ENCODE results near the gene NEDD4L.

The NEDD4L gene

DNA sequence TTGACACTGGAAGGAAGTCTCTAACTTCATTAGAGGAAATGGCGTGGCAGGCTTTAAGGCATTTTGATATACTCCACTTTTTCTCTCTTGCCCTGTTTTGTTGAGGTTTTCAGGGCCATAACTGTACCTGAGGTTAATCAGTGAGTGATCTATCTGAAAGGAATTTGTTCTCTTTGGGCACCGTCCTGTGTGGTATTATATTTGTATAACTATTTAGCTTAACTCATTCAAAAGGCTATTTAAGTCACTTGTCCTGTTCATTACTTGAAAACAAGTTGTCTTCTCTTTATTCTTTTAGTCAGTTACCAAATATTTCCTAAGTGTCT is 180.4 kb downstream of the NEDD4L start:
- ChIA-PET CTCF (interaction anchor here (0.6 to 1.3 kb wide), 4 partner anchors 30 to 823 kb away, joined by 3 to 6 read pairs (median 3); no protein-coding TSS in a partner anchor), POLR2A (interaction anchor here (0.8 to 1.5 kb wide), 2 partner anchors 16 to 17 kb away, joined by 3 read pairs; no protein-coding TSS in a partner anchor)
- no peak for TF ChIP-seq ZNF776 (tag by site-specific recombination; IDR thresholded peaks at IDR 0.05; ENCODE audit: borderline replicate concordance)
- TF ChIP-seq ZFP69B (tag by site-specific recombination; IDR thresholded peaks at IDR 0.05): 0 out of 2 replicates have a peak, but pooled peaks have one; percentile 6
- Histone ChIP-seq H3K9me3 (ENCODE audit: control insufficient read depth, insufficient read depth, low read depth, low read length) (no peaks in the 10 kb centered on the region), H3K4me3 (ENCODE audit: low read depth, low read length) (peak overlapping the region; percentile 10; the same call in 1 of the 2 replicates), H3K4me1 (ENCODE audit: control insufficient read depth, insufficient read depth, low read length) (peaks cover 38% of the 10 kb centered on the region), H3K27ac (ENCODE audit: extremely low read depth, low read depth, low read length) (peak overlapping the region; percentile 80), H3K36me3 (ENCODE audit: control insufficient read depth in 2 of 2, insufficient read depth in 1 of 2, low read length in 2 of 2) (no peaks in the 10 kb centered on the region)

DNA sequence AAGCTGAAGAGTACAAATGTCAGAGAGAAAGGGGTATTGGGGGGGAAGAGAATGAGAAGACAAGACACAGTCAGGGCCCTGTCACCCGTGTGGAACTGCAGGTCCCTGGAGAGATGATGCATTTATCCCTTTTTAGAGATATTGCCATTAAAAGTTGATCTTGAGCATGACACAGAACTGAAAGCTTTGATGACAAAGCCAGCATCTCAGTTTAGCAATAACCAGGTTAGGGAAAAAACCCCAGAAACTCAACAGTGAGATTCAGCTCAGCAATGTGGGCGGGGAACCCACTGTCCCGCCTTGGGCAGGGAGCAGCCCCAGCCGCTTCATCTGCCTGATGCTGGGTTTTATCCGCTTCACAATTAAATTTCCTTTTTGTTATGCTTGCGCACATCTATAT is 181.1 kb downstream of the NEDD4L start:
- TF ChIP-seq ZNF426 (tag by site-specific recombination; IDR thresholded peaks at IDR 0.05): no peak
- TF ChIP-seq ZNF549 (tag by site-specific recombination; IDR thresholded peaks at IDR 0.05): no peak
- no peak for TF ChIP-seq ZNF121 (tag by site-specific recombination; IDR thresholded peaks at IDR 0.05)
- TF ChIP-seq, protein P1, sequence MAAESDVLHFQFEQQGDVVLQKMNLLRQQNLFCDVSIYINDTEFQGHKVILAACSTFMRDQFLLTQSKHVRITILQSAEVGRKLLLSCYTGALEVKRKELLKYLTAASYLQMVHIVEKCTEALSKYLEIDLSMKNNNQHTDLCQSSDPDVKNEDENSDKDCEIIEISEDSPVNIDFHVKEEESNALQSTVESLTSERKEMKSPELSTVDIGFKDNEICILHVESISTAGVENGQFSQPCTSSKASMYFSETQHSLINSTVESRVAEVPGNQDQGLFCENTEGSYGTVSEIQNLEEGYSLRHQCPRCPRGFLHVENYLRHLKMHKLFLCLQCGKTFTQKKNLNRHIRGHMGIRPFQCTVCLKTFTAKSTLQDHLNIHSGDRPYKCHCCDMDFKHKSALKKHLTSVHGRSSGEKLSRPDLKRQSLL (tag by site-specific recombination; IDR thresholded peaks at IDR 0.05): no peak
- Histone ChIP-seq H3K27ac (ENCODE audit: extremely low read depth, low read depth, low read length) (no peak overlapping the region; the same call in 1 of the 2 replicates), H3K36me3 (ENCODE audit: control insufficient read depth in 2 of 2, insufficient read depth in 1 of 2, low read length in 2 of 2) (no peaks in the 10 kb centered on the region), H3K9me3 (ENCODE audit: control insufficient read depth, insufficient read depth, low read depth, low read length) (no peaks in the 10 kb centered on the region), H3K4me3 (ENCODE audit: low read depth, low read length) (no peak overlapping the region), H3K4me1 (ENCODE audit: control insufficient read depth, insufficient read depth, low read length) (peaks cover 38% of the 10 kb centered on the region)
- POLR2A ChIA-PET: interaction anchor here (0.8 to 1.5 kb wide), 2 partner anchors 15 to 17 kb away, joined by 3 read pairs; no protein-coding TSS in a partner anchor
- CTCF ChIA-PET: interaction anchor here (1.3 kb wide), 1 partner anchor 31 kb away, joined by 6 read pairs; no protein-coding TSS in a partner anchor

DNA sequence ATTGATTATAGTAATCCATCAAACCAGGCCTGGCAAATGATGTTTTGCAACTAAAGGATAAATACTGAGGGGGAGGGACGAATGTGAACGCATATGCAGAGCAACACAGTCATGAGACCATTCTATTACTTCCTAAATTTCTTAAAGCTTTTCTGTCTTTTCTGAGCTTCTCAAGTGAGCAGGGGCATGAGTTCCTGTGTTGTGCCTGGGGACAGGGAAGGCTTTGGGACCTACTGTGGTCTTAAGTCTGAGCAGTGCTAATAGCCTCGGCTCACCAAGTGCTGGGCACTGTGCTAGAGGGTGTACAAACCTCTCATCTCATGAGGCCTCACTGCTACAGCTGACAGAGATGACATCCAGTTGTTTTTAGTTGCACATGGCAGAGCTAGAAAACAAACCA is 182.4 kb downstream of the NEDD4L start:
- CTCF ChIA-PET: interaction anchor here (0.6 to 1.1 kb wide), 3 partner anchors 10 to 45 kb away, joined by 3 read pairs; no protein-coding TSS in a partner anchor
- peaks cover 51% of the 10 kb centered on the region for H3K4me1 ChIP-seq (ENCODE audit: control insufficient read depth, insufficient read depth, low read length)
- H3K27ac ChIP-seq (ENCODE audit: extremely low read depth, low read depth, low read length): no peak overlapping the region

DNA sequence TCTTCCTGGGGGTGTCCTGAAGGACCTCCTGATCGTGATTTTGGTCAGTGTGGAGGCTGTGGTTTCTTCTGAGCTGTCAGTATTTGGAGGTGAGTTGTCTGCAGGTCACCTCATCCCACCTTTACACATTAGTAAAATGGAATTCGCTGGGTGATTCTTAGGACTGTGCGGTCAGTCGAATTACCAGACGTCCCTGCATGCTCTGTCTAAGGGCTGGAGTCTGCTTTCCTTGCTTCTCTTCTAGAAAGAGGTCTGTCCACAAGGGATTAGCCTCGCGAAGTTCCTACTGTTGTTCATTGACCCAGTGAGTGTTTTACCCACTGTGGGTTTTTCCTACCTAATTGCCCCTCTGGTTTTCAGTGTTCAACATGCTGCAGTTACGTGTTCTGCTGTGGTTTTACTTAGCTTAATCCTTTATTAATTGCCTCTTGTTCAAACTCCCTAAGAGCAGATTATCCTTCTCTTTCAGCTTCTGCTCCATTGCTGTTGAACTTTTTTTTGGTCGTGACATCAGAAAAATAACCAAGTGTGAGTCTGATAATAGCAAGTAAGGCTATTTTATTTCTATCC is 183.4 kb downstream of the NEDD4L start:
- TF ChIP-seq, protein P2, sequence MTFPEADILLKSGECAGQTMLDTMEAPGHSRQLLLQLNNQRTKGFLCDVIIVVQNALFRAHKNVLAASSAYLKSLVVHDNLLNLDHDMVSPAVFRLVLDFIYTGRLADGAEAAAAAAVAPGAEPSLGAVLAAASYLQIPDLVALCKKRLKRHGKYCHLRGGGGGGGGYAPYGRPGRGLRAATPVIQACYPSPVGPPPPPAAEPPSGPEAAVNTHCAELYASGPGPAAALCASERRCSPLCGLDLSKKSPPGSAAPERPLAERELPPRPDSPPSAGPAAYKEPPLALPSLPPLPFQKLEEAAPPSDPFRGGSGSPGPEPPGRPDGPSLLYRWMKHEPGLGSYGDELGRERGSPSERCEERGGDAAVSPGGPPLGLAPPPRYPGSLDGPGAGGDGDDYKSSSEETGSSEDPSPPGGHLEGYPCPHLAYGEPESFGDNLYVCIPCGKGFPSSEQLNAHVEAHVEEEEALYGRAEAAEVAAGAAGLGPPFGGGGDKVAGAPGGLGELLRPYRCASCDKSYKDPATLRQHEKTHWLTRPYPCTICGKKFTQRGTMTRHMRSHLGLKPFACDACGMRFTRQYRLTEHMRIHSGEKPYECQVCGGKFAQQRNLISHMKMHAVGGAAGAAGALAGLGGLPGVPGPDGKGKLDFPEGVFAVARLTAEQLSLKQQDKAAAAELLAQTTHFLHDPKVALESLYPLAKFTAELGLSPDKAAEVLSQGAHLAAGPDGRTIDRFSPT (tag by site-specific recombination; IDR thresholded peaks at IDR 0.05): no peak
- no peak for TF ChIP-seq HOXA7 (CRISPR knock-in tag; IDR thresholded peaks at IDR 0.05; ENCODE audit: borderline replicate concordance)
- TF ChIP-seq GLI4 (tag by site-specific recombination; IDR thresholded peaks at IDR 0.05): no peak
- no peak for TF ChIP-seq OSR2 (tag by site-specific recombination; IDR thresholded peaks at IDR 0.05)
- TF ChIP-seq KLF10 (tag by site-specific recombination; IDR thresholded peaks at IDR 0.05): no peak
- CTCF ChIA-PET: no interaction called here
- POLR2A ChIA-PET: no interaction called here
- Histone ChIP-seq H3K4me1 (ENCODE audit: control insufficient read depth, insufficient read depth, low read length) (peaks cover 44% of the 10 kb centered on the region), H3K27ac (ENCODE audit: extremely low read depth, low read depth, low read length) (no peak overlapping the region), H3K9me3 (ENCODE audit: control insufficient read depth, insufficient read depth, low read depth, low read length) (no peaks in the 10 kb centered on the region), H3K36me3 (ENCODE audit: control insufficient read depth in 2 of 2, insufficient read depth in 1 of 2, low read length in 2 of 2) (no peaks in the 10 kb centered on the region; a peak in 1 of 3 replicates), H3K4me3 (ENCODE audit: low read depth, low read length) (no peak overlapping the region)

More for the DNA sequence above, 182.4 kb downstream of the NEDD4L start:
- no peaks in the 10 kb centered on the region; a peak in 1 of 3 replicates for H3K36me3 ChIP-seq (ENCODE audit: control insufficient read depth in 2 of 2, insufficient read depth in 1 of 2, low read length in 2 of 2)
- TF ChIP-seq ZNF394 (tag by site-specific recombination; IDR thresholded peaks at IDR 0.05; ENCODE audit: borderline replicate concordance) (no peak), ZNF211 (tag by site-specific recombination; IDR thresholded peaks at IDR 0.05; ENCODE audit: low read depth) (no peak), ZBTB21 (tag by site-specific recombination; IDR thresholded peaks at IDR 0.05) (no peak), ZNF560 (tag by site-specific recombination; IDR thresholded peaks at IDR 0.05; ENCODE audit: borderline replicate concordance) (no peak), HOXA7 (CRISPR knock-in tag; IDR thresholded peaks at IDR 0.05; ENCODE audit: borderline replicate concordance) (no peak), ZNF624 (tag by site-specific recombination; IDR thresholded peaks at IDR 0.05) (no peak), ZNF350 (tag by site-specific recombination; IDR thresholded peaks at IDR 0.05) (no peak)
- TF ChIP-seq, protein P3, sequence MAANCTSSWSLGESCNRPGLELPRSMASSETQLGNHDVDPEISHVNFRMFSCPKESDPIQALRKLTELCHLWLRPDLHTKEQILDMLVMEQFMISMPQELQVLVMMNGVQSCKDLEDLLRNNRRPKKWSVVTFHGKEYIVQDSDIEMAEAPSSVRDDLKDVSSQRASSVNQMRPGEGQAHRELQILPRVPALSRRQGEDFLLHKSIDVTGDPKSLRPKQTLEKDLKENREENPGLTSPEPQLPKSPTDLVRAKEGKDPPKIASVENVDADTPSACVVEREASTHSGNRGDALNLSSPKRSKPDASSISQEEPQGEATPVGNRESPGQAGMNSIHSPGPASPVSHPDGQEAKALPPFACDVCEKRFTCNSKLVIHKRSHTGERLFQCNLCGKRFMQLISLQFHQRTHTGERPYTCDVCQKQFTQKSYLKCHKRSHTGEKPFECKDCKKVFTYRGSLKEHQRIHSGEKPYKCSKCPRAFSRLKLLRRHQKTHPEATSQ (tag by site-specific recombination; IDR thresholded peaks at IDR 0.05): no peak
- no peaks in the 10 kb centered on the region for H3K9me3 ChIP-seq (ENCODE audit: control insufficient read depth, insufficient read depth, low read depth, low read length)
- POLR2A ChIA-PET: no interaction called here
- no peak overlapping the region for H3K4me3 ChIP-seq (ENCODE audit: low read depth, low read length)
